D721Med (cell line): Measurements from ENCODE around the gene PITPNC1.
"Not testable (repeated sequence)": the region's sequence is repeated elsewhere in the genome, so short reads cannot be mapped to it uniquely, and the experiment has no call there.

Experiments
- DNase-seq: peaks from one replicate; pipeline ENCODE4 v3.0.0; 2011; ENCODE audit warnings: low spot score; ENCODE audit not compliant: insufficient read length
- FAIRE-seq: peaks from 2 replicates; lab custom pipeline; 2011; peaks lifted over from hg19 to GRCh38; lab: Jason Lieb, UNC
- CTCF ChIP-seq: IDR thresholded peaks from 2 replicates; pipeline ENCODE4 v1.5.1; 2012; ENCODE audit warnings: mild to moderate bottlenecking, control low read depth; ENCODE audit not compliant: insufficient read depth; ENCODE audit errors: missing control alignments

Gene PITPNC1

GRCh38 chr17:67401598-67402504, 24.8 kb downstream of the PITPNC1 start:
- TF ChIP-seq CTCF = no peak
- no peak for FAIRE-seq
- no peak for DNase-seq

- no peak for DNase-seq
- FAIRE-seq = no peak
- no peak for TF ChIP-seq CTCF
These were observed 26.0 kb downstream of the PITPNC1 start for GRCh38 chr17:67403065-67403464.

GRCh38 chr17:67403483-67403882, 26.4 kb downstream of the PITPNC1 start:
- peak; percentile 66 for DNase-seq
- peak; percentile 11 for FAIRE-seq
- no peak for TF ChIP-seq CTCF

GRCh38 chr17:67408455-67408830, 31.4 kb downstream of the PITPNC1 start:
- not testable (repeated sequence) for DNase-seq, FAIRE-seq

- FAIRE-seq (no peak), DNase-seq (no peak)
- no peak for TF ChIP-seq CTCF
These were observed 34.3 kb downstream of the PITPNC1 start for GRCh38 chr17:67411397-67411796.

- FAIRE-seq = no peak
- no peak for TF ChIP-seq CTCF
- no peak for DNase-seq
These were observed 35.0 kb downstream of the PITPNC1 start for GRCh38 chr17:67412032-67412431.

GRCh38 chr17:67412941-67413340, 35.9 kb downstream of the PITPNC1 start:
- no peak for FAIRE-seq
- no peak for DNase-seq
- no peak for TF ChIP-seq CTCF
